Activated CD4-positive, alpha-beta T cell treated with anti-CD3 and anti-CD28 coated beads for 24 hours (primary cell): Measurements from ENCODE around the gene ADCY7.
"Not testable (repeated sequence)": the region's sequence is repeated elsewhere in the genome, so short reads cannot be mapped to it uniquely, and the experiment has no call there.

Experiments used
- DNase-seq, 2 donors: peaks; one replicate each; pipeline ENCODE4 v3.0.0-alpha.2; 2020; ENCODE audit warnings: low read depth in 2 of 2

The ADCY7 gene

GRCh38 chr16:50338371-50339231, 72.2 kb downstream of the ADCY7 start:
- no peak for DNase-seq

GRCh38 chr16:50340578-50340977, 74.2 kb downstream of the ADCY7 start:
- no peak for DNase-seq

- DNase-seq = not testable (repeated sequence)
Observed at GRCh38 chr16:50343566-50343965, 77.2 kb downstream of the ADCY7 start.

- DNase-seq = not testable (repeated sequence)
Observed at GRCh38 chr16:50345210-50345609, 78.9 kb downstream of the ADCY7 start.

GRCh38 chr16:50351116-50351515, 84.8 kb downstream of the ADCY7 start:
- DNase-seq = no peak

- no peak for DNase-seq
Observed at GRCh38 chr16:50351952-50352351, 85.6 kb downstream of the ADCY7 start.

GRCh38 chr16:50354082-50354481, 87.7 kb downstream of the ADCY7 start:
- DNase-seq = no peak

- DNase-seq = no peak
Observed at GRCh38 chr16:50354629-50355456, 88.5 kb downstream of the ADCY7 start.

- DNase-seq = no peak
Observed at GRCh38 chr16:50359626-50360025, 93.3 kb downstream of the ADCY7 start.

GRCh38 chr16:50360033-50360778, 93.9 kb downstream of the ADCY7 start:
- no peak for DNase-seq

- DNase-seq = no peak
Observed at GRCh38 chr16:50360779-50361178, 94.4 kb downstream of the ADCY7 start.

GRCh38 chr16:50363656-50364055, 97.3 kb downstream of the ADCY7 start:
- no peak for DNase-seq

GRCh38 chr16:50365791-50366575, 99.6 kb downstream of the ADCY7 start:
- no peak for DNase-seq
